ENCODE measurements around the gene COL25A1. TPM values are rescaled to one million over a fixed set of nuclear protein-coding genes. Genes with fewer than 3 reads are reported as not detected.
A peak's percentile ranks its signal among the peaks of the same experiment; 100 is the strongest.

The COL25A1 gene
- total and polyA plus RNA-seq, 4 experiments from 2014 or later = 0.06 to 0.55 (median 0.44) TPM; not detected in 1

- no peak for DNase-seq
- ChIA-PET CTCF (ENCODE audit: partially characterized antibody) (no interaction called here), POLR2A (ENCODE audit: partially characterized antibody) (no interaction called here)
- peaks cover 4 to 5% of the 10 kb centered on the region in 2 donors for H3K27me3 Mint-ChIP-seq
- H3K4me1 Mint-ChIP-seq = peaks cover 0 to 5% (median 0%) of the 10 kb centered on the region in 4 donors
- H3K36me3 ChIP-seq (ENCODE audit: insufficient read depth, low read length) = no peaks in the 10 kb centered on the region
- H3K4me3 ChIP-seq (ENCODE audit: low read length in 2 of 2) = no peak overlapping the region
- no peaks in the 10 kb centered on the region for H3K4me1 ChIP-seq (ENCODE audit: insufficient read depth, low read length)
- H3K36me3 Mint-ChIP-seq = no peaks in the 10 kb centered on the region
- H3K4me3 Mint-ChIP-seq = no peak overlapping the region
- intact Hi-C loops (cut with micrococcal nuclease) = loop anchor here (10.0 kb wide), 1 partner anchor 455 kb away; no protein-coding TSS in a partner anchor
- H3K9me3 ChIP-seq (ENCODE audit: control insufficient read depth in 1 of 2, low read length in 2 of 2) = no peaks in the 10 kb centered on the region
- no peaks in the 10 kb centered on the region for H3K9me3 Mint-ChIP-seq
- no peak overlapping the region for H3K27ac Mint-ChIP-seq
- no peak overlapping the region for H3K27ac ChIP-seq (ENCODE audit: low read depth, low read length)
- H3K27me3 ChIP-seq (ENCODE audit: insufficient read depth, low read length) = no peaks in the 10 kb centered on the region
Observed at GRCh38 chr4:108839333-108839732, 463.1 kb downstream of the COL25A1 start.

DNA sequence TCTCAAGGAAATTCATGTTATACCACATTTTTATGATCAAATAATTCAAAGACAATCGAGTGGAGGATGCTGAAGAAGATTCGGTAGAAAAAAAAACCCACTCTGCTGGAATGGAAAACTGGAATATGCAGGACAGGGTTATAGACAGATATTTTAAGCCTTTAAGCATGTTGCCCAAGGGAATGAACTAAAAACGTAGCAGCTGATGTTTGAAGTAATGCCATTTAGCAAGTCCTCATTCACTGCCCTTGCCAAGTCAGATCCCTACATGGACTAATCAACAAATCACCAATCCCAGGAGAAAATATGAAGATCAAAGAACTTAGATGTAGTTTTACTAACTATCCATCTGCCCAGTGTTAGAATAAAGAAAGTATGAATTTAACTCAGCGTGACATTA lies 464.0 kb downstream of the COL25A1 start:
- no peaks in the 10 kb centered on the region for H3K27me3 ChIP-seq (ENCODE audit: insufficient read depth, low read length)
- Mint-ChIP-seq H3K27ac (no peak overlapping the region), H3K4me3 (no peak overlapping the region), H3K36me3 (no peaks in the 10 kb centered on the region), H3K4me1 (peaks cover 0 to 5% (median 0%) of the 10 kb centered on the region in 4 donors), H3K27me3 (peaks cover 4 to 7% of the 10 kb centered on the region in 2 donors), H3K9me3 (no peaks in the 10 kb centered on the region)
- H3K4me1 ChIP-seq (ENCODE audit: insufficient read depth, low read length) = no peaks in the 10 kb centered on the region
- CTCF ChIA-PET (ENCODE audit: partially characterized antibody) = no interaction called here
- H3K9me3 ChIP-seq (ENCODE audit: control insufficient read depth in 1 of 2, low read length in 2 of 2) = no peaks in the 10 kb centered on the region
- intact Hi-C loops (cut with micrococcal nuclease) = loop anchor here (10.0 kb wide), 1 partner anchor 456 kb away; no protein-coding TSS in a partner anchor
- no peak overlapping the region for H3K4me3 ChIP-seq (ENCODE audit: low read length in 2 of 2)
- no peak overlapping the region for H3K27ac ChIP-seq (ENCODE audit: low read depth, low read length)
- DNase-seq = no peak
- no peaks in the 10 kb centered on the region for H3K36me3 ChIP-seq (ENCODE audit: insufficient read depth, low read length)
- POLR2A ChIA-PET (ENCODE audit: partially characterized antibody) = no interaction called here

- no peak overlapping the region for H3K27ac ChIP-seq (ENCODE audit: low read depth, low read length)
- Mint-ChIP-seq H3K4me1 (no peaks in the 10 kb centered on the region), H3K9me3 (no peaks in the 10 kb centered on the region), H3K27me3 (peaks cover 2 to 7% of the 10 kb centered on the region in 2 donors), H3K27ac (no peak overlapping the region), H3K36me3 (no peaks in the 10 kb centered on the region), H3K4me3 (no peak overlapping the region)
- no peaks in the 10 kb centered on the region for H3K4me1 ChIP-seq (ENCODE audit: insufficient read depth, low read length)
- no peaks in the 10 kb centered on the region for H3K36me3 ChIP-seq (ENCODE audit: insufficient read depth, low read length)
- no peaks in the 10 kb centered on the region for H3K9me3 ChIP-seq (ENCODE audit: control insufficient read depth in 1 of 2, low read length in 2 of 2)
- POLR2A ChIA-PET (ENCODE audit: partially characterized antibody) = no interaction called here
- H3K4me3 ChIP-seq (ENCODE audit: low read length in 2 of 2) = no peak overlapping the region
- CTCF ChIA-PET (ENCODE audit: partially characterized antibody) = no interaction called here
- intact Hi-C loops (cut with micrococcal nuclease) = loop anchor here (10.0 kb wide), 1 partner anchor 460 kb away; no protein-coding TSS in a partner anchor
- no peaks in the 10 kb centered on the region for H3K27me3 ChIP-seq (ENCODE audit: insufficient read depth, low read length)
- DNase-seq = peak in 1 of 5 donors; percentile 9
Observed at GRCh38 chr4:108834835-108835384, 467.5 kb downstream of the COL25A1 start.

DNA sequence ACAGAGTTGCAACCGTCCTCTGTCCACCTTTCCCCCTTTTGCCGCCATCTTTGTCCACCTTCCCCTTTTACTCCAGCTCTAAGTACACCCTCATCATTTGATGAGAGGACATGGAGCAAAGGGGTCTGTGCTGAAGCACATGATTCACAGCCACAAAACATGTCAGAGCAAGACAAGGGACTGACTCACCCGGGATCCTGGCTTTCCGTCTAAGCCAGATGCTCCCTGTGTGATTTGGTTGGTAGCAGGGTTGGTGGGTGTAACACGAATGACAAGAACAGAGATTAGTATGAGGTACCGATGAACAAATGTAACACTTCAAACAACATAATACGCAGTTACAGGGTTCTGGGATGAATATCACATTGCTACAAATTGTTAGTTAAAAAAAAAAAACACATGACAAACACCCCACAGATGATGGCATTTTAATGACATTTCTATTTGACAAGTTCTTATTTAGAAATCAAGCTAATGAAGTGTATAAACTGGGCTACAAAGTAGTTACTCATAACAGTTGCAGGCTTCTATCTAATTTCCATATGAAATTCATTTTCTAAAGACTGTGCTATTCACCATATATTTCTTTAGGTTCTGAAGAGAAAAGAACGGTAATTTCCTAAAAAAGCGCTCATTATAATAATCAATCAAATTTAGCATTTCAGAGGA lies 468.2 kb downstream of the COL25A1 start:
- no peak overlapping the region for H3K4me3 Mint-ChIP-seq
- no peak for DNase-seq
- no peaks in the 10 kb centered on the region for H3K4me1 Mint-ChIP-seq
- Histone ChIP-seq H3K27me3 (ENCODE audit: insufficient read depth, low read length) (no peaks in the 10 kb centered on the region), H3K36me3 (ENCODE audit: insufficient read depth, low read length) (no peaks in the 10 kb centered on the region), H3K27ac (ENCODE audit: low read depth, low read length) (no peak overlapping the region), H3K4me1 (ENCODE audit: insufficient read depth, low read length) (no peaks in the 10 kb centered on the region), H3K4me3 (ENCODE audit: low read length in 2 of 2) (no peak overlapping the region), H3K9me3 (ENCODE audit: control insufficient read depth in 1 of 2, low read length in 2 of 2) (no peaks in the 10 kb centered on the region)
- H3K9me3 Mint-ChIP-seq = no peaks in the 10 kb centered on the region
- no peaks in the 10 kb centered on the region for H3K36me3 Mint-ChIP-seq
- CTCF ChIA-PET (ENCODE audit: partially characterized antibody) = no interaction called here
- intact Hi-C loops (cut with micrococcal nuclease) = loop anchor here (10.0 kb wide), 1 partner anchor 461 kb away; no protein-coding TSS in a partner anchor
- POLR2A ChIA-PET (ENCODE audit: partially characterized antibody) = no interaction called here
- peaks cover 2 to 7% of the 10 kb centered on the region in 2 donors for H3K27me3 Mint-ChIP-seq
- no peak overlapping the region for H3K27ac Mint-ChIP-seq

- Mint-ChIP-seq H3K27ac (no peak overlapping the region), H3K9me3 (no peaks in the 10 kb centered on the region), H3K4me1 (no peaks in the 10 kb centered on the region), H3K27me3 (peaks cover 2 to 7% of the 10 kb centered on the region in 2 donors), H3K36me3 (no peaks in the 10 kb centered on the region), H3K4me3 (no peak overlapping the region)
- POLR2A ChIA-PET (ENCODE audit: partially characterized antibody) = no interaction called here
- Histone ChIP-seq H3K36me3 (ENCODE audit: insufficient read depth, low read length) (no peaks in the 10 kb centered on the region), H3K9me3 (ENCODE audit: control insufficient read depth in 1 of 2, low read length in 2 of 2) (no peaks in the 10 kb centered on the region), H3K27ac (ENCODE audit: low read depth, low read length) (no peak overlapping the region), H3K27me3 (ENCODE audit: insufficient read depth, low read length) (no peaks in the 10 kb centered on the region), H3K4me3 (ENCODE audit: low read length in 2 of 2) (no peak overlapping the region), H3K4me1 (ENCODE audit: insufficient read depth, low read length) (no peaks in the 10 kb centered on the region)
- CTCF ChIA-PET (ENCODE audit: partially characterized antibody) = no interaction called here
- intact Hi-C loops (cut with micrococcal nuclease) = loop anchor here (10.0 kb wide), 1 partner anchor 462 kb away; no protein-coding TSS in a partner anchor
- no peak for DNase-seq
Observed at GRCh38 chr4:108833046-108833445, 469.4 kb downstream of the COL25A1 start.

GRCh38 chr4:108831886-108832285 lies 470.6 kb downstream of the COL25A1 start:
- H3K36me3 ChIP-seq (ENCODE audit: insufficient read depth, low read length) = no peaks in the 10 kb centered on the region
- CTCF ChIA-PET (ENCODE audit: partially characterized antibody) = no interaction called here
- Mint-ChIP-seq H3K36me3 (no peaks in the 10 kb centered on the region), H3K27ac (no peak overlapping the region), H3K4me3 (no peak overlapping the region), H3K9me3 (no peaks in the 10 kb centered on the region), H3K4me1 (no peaks in the 10 kb centered on the region), H3K27me3 (peaks cover 2 to 7% of the 10 kb centered on the region in 2 donors)
- no peaks in the 10 kb centered on the region for H3K27me3 ChIP-seq (ENCODE audit: insufficient read depth, low read length)
- intact Hi-C loops (cut with micrococcal nuclease) = loop anchor here (10.0 kb wide), 1 partner anchor 463 kb away; no protein-coding TSS in a partner anchor
- no peak overlapping the region for H3K4me3 ChIP-seq (ENCODE audit: low read length in 2 of 2)
- H3K9me3 ChIP-seq (ENCODE audit: control insufficient read depth in 1 of 2, low read length in 2 of 2) = no peaks in the 10 kb centered on the region
- H3K27ac ChIP-seq (ENCODE audit: low read depth, low read length) = no peak overlapping the region
- POLR2A ChIA-PET (ENCODE audit: partially characterized antibody) = no interaction called here
- no peaks in the 10 kb centered on the region for H3K4me1 ChIP-seq (ENCODE audit: insufficient read depth, low read length)
- no peak for DNase-seq

DNA sequence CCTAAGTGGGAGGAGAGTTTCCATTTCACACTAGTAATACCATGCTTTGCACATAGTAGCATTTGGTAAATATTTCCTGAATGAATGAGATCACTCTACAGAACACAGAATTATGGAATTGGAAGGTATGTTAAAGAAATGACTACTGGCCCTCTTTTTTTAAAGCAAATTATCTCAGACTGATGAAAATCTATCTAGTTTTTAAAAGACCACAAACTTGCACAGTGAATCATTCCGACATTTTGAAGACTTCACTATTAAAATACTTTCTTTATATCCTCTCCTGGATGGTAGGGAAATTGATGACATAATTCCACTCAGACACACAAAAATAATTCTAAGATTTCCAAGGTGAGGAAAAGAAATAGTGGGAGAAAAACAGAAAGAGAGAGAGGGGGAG lies 471.2 kb downstream of the COL25A1 start:
- no peaks in the 10 kb centered on the region for H3K36me3 Mint-ChIP-seq
- Histone ChIP-seq H3K36me3 (ENCODE audit: insufficient read depth, low read length) (no peaks in the 10 kb centered on the region), H3K27me3 (ENCODE audit: insufficient read depth, low read length) (no peaks in the 10 kb centered on the region), H3K4me3 (ENCODE audit: low read length in 2 of 2) (no peak overlapping the region), H3K27ac (ENCODE audit: low read depth, low read length) (no peak overlapping the region), H3K9me3 (ENCODE audit: control insufficient read depth in 1 of 2, low read length in 2 of 2) (no peaks in the 10 kb centered on the region), H3K4me1 (ENCODE audit: insufficient read depth, low read length) (no peaks in the 10 kb centered on the region)
- H3K27me3 Mint-ChIP-seq = peaks cover 2 to 7% of the 10 kb centered on the region in 2 donors
- no peak for DNase-seq
- no peaks in the 10 kb centered on the region for H3K9me3 Mint-ChIP-seq
- intact Hi-C loops (cut with micrococcal nuclease) = loop anchor here (10.0 kb wide), 1 partner anchor 464 kb away; no protein-coding TSS in a partner anchor
- H3K27ac Mint-ChIP-seq = no peak overlapping the region
- no peak overlapping the region for H3K4me3 Mint-ChIP-seq
- H3K4me1 Mint-ChIP-seq = no peaks in the 10 kb centered on the region
- ChIA-PET CTCF (ENCODE audit: partially characterized antibody) (no interaction called here), POLR2A (ENCODE audit: partially characterized antibody) (no interaction called here)

All from CD4-positive, alpha-beta memory T cell (primary cell).